SK-N-MC (cell line): ENCODE data around the gene CACNA1H.

ENCODE experiments used
- EZH2 ChIP-seq: fragments of 200-600 bp; sonication (generic); IDR thresholded peaks from one replicate; pipeline ENCODE4 v1.6.1; 2017; ENCODE audit warnings: antibody characterized with exemption
- POLR2AphosphoS5 ChIP-seq: IDR thresholded peaks from 2 replicates; pipeline ENCODE4 v1.6.1; 2012; ENCODE audit warnings: mild to moderate bottlenecking, low read depth, low read length, borderline replicate concordance

- TF ChIP-seq EZH2 (no peak), POLR2AphosphoS5 (no peak)
Observed at GRCh38 chr16:1135459-1135825, 17.5 kb upstream of the CACNA1H start.
